GM12892 (cell line): ENCODE results near the gene SEPTIN2.

ENCODE experiments used
- POLR2A ChIP-seq: IDR thresholded peaks from 2 replicates; pipeline ENCODE4 v1.6.1; 2011; ENCODE audit warnings: low read depth, low read length, control low read depth
- POLR2AphosphoS5 ChIP-seq: IDR thresholded peaks from 2 replicates; pipeline ENCODE4 v1.6.1; 2011; ENCODE audit warnings: low read depth, low read length, control low read depth
- TAF1 ChIP-seq: IDR thresholded peaks from 2 replicates; pipeline ENCODE4 v1.6.1; 2011; ENCODE audit warnings: low read depth, mild to moderate bottlenecking, control low read depth, low read length, borderline replicate concordance

- TF ChIP-seq POLR2A (no peak), POLR2AphosphoS5 (no peak), TAF1 (no peak)
Measured at GRCh38 chr2:241359481-241360045, 43.8 kb downstream of the SEPTIN2 start.
